K562 (cell line): Measurements from ENCODE around the gene PCBP4. TPM values are rescaled to one million over a fixed set of nuclear protein-coding genes. Genes with fewer than 3 reads are reported as not detected.

ENCODE experiments used
- ATAC-seq: fragments of 200-7000 bp; cut with Tn5 transposase; 3 replicates; pipeline ENCODE4 v1.9.1; 2020; ENCODE audit warnings: moderate library complexity
- BruUV-seq: library from RNA; stranded (reverse); fragments of 400-500 nt; replicated peaks from 2 replicates; lab custom pipeline; 2021; lab: Mats Ljungman, UMichigan
- CTCF ChIA-PET: fragments of 300-600 bp; formaldehyde crosslinking; extraction: SDS; loops from one replicate; lab custom pipeline; 2021; ENCODE audit warnings: low intra/inter-chr PET ratio; lab: Yijun Ruan, JAX
- POLR2A ChIA-PET: fragments of 300-600, 350-650 bp; sonication (Branson Sonifier 250); formaldehyde crosslinking; extraction: SDS; loops from one replicate; lab custom pipeline; 2021; ENCODE audit warnings: antibody characterized with exemption, inconsistent platforms; lab: Yijun Ruan, JAX
- DNase-seq, 4 experiments: peaks; one replicate each; pipeline versions ENCODE4 v3.0.0 to v3.0.0-alpha.2; 2011 to 2018; ENCODE audit warnings: low spot score in 3 of 4, mixed read lengths in 3 of 4; ENCODE audit errors: extremely low read depth in 1 of 4
- FAIRE-seq: peaks from 2 replicates; lab custom pipeline; 2011; peaks lifted over from hg19 to GRCh38; lab: Jason Lieb, UNC
- H2AFZ ChIP-seq: 2 replicates; pipeline ENCODE4 v1.6.0; 2011; ENCODE audit warnings: low read depth, low read length, control low read depth, inconsistent platforms
- H3K27ac ChIP-seq: fragments of 200-600 bp; 3 replicates; pipeline ENCODE4 v1.8.0; 2011; ENCODE audit warnings: low read depth, mild to moderate bottlenecking, control low read depth, inconsistent platforms, low read length, moderate library complexity, mixed read lengths; ENCODE audit errors: extremely low read depth
- H3K27me3 ChIP-seq, 2 experiments: fragments of 300-600 bp in 1 of 2; 2 replicates in 1 of 2; 3 replicates in 1 of 2; pipeline versions ENCODE4 v1.6.0 to v1.8.0; 2011; ENCODE audit warnings: inconsistent platforms in 2 of 2, low read length in 2 of 2, mild to moderate bottlenecking in 1 of 2, mixed read lengths in 1 of 2, moderate library complexity in 1 of 2; ENCODE audit not compliant: control insufficient read depth in 2 of 2, insufficient read depth in 2 of 2
- H3K36me3 ChIP-seq: fragments of 300-600 bp; 3 replicates; pipeline ENCODE4 v1.8.0; 2011; ENCODE audit warnings: mild to moderate bottlenecking, low read length, inconsistent platforms; ENCODE audit not compliant: control insufficient read depth, insufficient read depth
- H3K4me1 ChIP-seq, 2 experiments: fragments of 200-600 bp in 1 of 2; replicated peaks in 1 of 2; 2 replicates in 1 of 2; 3 replicates in 1 of 2; pipeline versions ENCODE4 v1.5.1 to v1.8.0; 2011; ENCODE audit warnings: inconsistent platforms in 2 of 2, low read length in 2 of 2, mild to moderate bottlenecking in 1 of 2, mixed read lengths in 1 of 2, moderate library complexity in 1 of 2; ENCODE audit not compliant: control insufficient read depth in 2 of 2, insufficient read depth in 2 of 2
- H3K4me2 ChIP-seq: 2 replicates; pipeline ENCODE4 v1.6.1; 2011; ENCODE audit warnings: low read length, control low read depth, inconsistent platforms, mixed read lengths; ENCODE audit not compliant: insufficient read depth
- H3K4me3 ChIP-seq: fragments of 200-600 bp; sonication (generic), shearing (Covaris generic); 2 replicates; pipeline ENCODE4 v1.5.1; 2016; ENCODE audit warnings: control low read depth, inconsistent platforms
- H3K79me2 ChIP-seq: fragments of 200-600 bp; 3 replicates; pipeline ENCODE4 v1.8.0; 2011; ENCODE audit warnings: low read length, inconsistent platforms; ENCODE audit not compliant: control insufficient read depth, insufficient read depth
- H3K9ac ChIP-seq, 2 experiments: 2 replicates each; pipeline versions ENCODE4 v1.6.0 to v1.6.1; 2011; ENCODE audit warnings: low read depth in 2 of 2, low read length in 2 of 2, control low read depth in 1 of 2, inconsistent platforms in 1 of 2, mild to moderate bottlenecking in 1 of 2, mixed read lengths in 1 of 2; ENCODE audit not compliant: insufficient read depth in 1 of 2
- H3K9me1 ChIP-seq: one replicate; pipeline ENCODE4 v1.6.0; 2011; ENCODE audit warnings: inconsistent platforms, mild to moderate bottlenecking, low read length, moderate library complexity; ENCODE audit not compliant: control insufficient read depth, insufficient read depth
- H3K9me3 ChIP-seq: replicated peaks from 2 replicates; pipeline ENCODE4 v1.5.1; 2011; ENCODE audit warnings: low read depth, low read length, inconsistent platforms; ENCODE audit not compliant: control insufficient read depth, insufficient read depth
- H4K20me1 ChIP-seq: replicated peaks from 2 replicates; pipeline ENCODE4 v1.6.1; 2011; ENCODE audit warnings: low read length, inconsistent platforms, mixed read lengths; ENCODE audit not compliant: control insufficient read depth, insufficient read depth
- HLTF ChIP-seq: fragments of 450-650 bp; IDR thresholded peaks from 2 replicates; pipeline ENCODE4 v1.6.1; 2016
- LARP7 ChIP-seq: fragments of 450-650 bp; IDR thresholded peaks from 2 replicates; pipeline ENCODE4 v1.6.1; 2016
- RBFOX2 ChIP-seq: fragments of 200-400 bp; formaldehyde crosslinking; IDR thresholded peaks from 2 replicates; pipeline ENCODE4 v1.6.1; 2017; ENCODE audit warnings: low read depth, mild to moderate bottlenecking, low read length, moderate library complexity
- TBP ChIP-seq: optimal IDR thresholded peaks from 2 replicates; pipeline ENCODE3; 2011; ENCODE audit warnings: low read depth, low read length, improper control_type of control experiment
- ZBTB1 ChIP-seq: sonication (generic); formaldehyde crosslinking; IDR thresholded peaks from 2 replicates; pipeline ENCODE4 v1.8.1; 2023; ENCODE audit warnings: missing genetic modification reagents, low read depth, mild to moderate bottlenecking, borderline replicate concordance
- ZBTB7A ChIP-seq: IDR thresholded peaks from 2 replicates; pipeline ENCODE4 v1.6.1; 2011; ENCODE audit warnings: low read depth, mild to moderate bottlenecking, low read length, moderate library complexity, borderline replicate concordance; ENCODE audit not compliant: control insufficient read depth
- ZFP36 ChIP-seq: fragments of 150-350 bp; IDR thresholded peaks from 2 replicates; pipeline ENCODE4 v1.6.1; 2018; ENCODE audit warnings: low read length, low read depth; ENCODE audit not compliant: partially characterized antibody
- ZNF232 ChIP-seq: sonication (generic); formaldehyde crosslinking; IDR thresholded peaks from 2 replicates; pipeline ENCODE4 v1.8.0; 2022; ENCODE audit warnings: mild to moderate bottlenecking, missing genetic modification reagents
- WGBS: fragments of 100-300 bp; shearing (Covaris generic); methylation state at CpG from one replicate; pipeline ENCODE4 v1.1.6; 2016; ENCODE audit warnings: low coverage, mixed read lengths; ENCODE audit not compliant: insufficient coverage; ENCODE audit errors: missing lambda C conversion rate; 5-methylcytosine and 5-hydroxymethylcytosine counted together
- in situ Hi-C: fragments of 300-500 bp; cut with MboI; formaldehyde crosslinking; loops from 4 replicates; pipeline ENCODE4 v1.15.0; 2018; ENCODE audit warnings: inconsistent platforms, mixed read lengths
- intact Hi-C: fragments of 100-400 bp; cut with micrococcal nuclease; formaldehyde crosslinking; loops from 2 replicates; pipeline ENCODE4 v1.14.2; 2022
- polyA plus RNA-seq, 8 experiments: library from polyadenylated mRNA; depleted of rRNA in 4 of 8; stranded (reverse) in 5 of 8; unstranded in 3 of 8; fragments of >200 nt; fragmentation: Nextera tagmentation in 2 of 8; fragmentation: Illumina TruSeq in 1 of 8; extraction: Ambion mirVana in 2 of 8; extraction: Trizol in 1 of 8; gene quantifications; 2 replicates each; pipeline versions ENCODE4 v1.2.1 to v1.2.3, GENCODE V29; 2011 to 2014; ENCODE audit warnings: inconsistent platforms in 1 of 8, missing spikeins in 1 of 8
- total RNA-seq, 7 experiments: library from RNA; depleted of rRNA in 6 of 7; stranded (reverse); fragments of >200 nt in 6 of 7; fragmentation: Illumina TruSeq in 2 of 7; extraction: Trizol in 2 of 7; gene quantifications; 2 replicates each; pipeline versions ENCODE4 v1.2.1 to v1.2.3, GENCODE V29; 2011 to 2021; ENCODE audit warnings: low replicate concordance in 1 of 7

The PCBP4 gene
- total and polyA plus RNA-seq, 9 of the 15 experiments (the other 6 are each of a cell fraction or from before 2014, with no cell fraction given) = 0.06 to 5.8 (median 2.6) TPM

GRCh38 chr3:51967384-51968169, at the start of gene PCBP4 (continued):
- peak; percentile 61; the same call in 1 of the 2 replicates for TF ChIP-seq ZBTB7A
- TF ChIP-seq HLTF = no peak
- TF ChIP-seq ZNF232 (CRISPR knock-in tag) = no peak
- no peak for TF ChIP-seq ZBTB1 (CRISPR knock-in tag)
- peak; percentile 61 for TF ChIP-seq RBFOX2
- TF ChIP-seq LARP7 = no peak

GRCh38 chr3:52015438-52016228, 48.4 kb upstream of the PCBP4 start:
- POLR2A ChIA-PET = interaction anchor here (0.6 kb wide), 1 partner anchor 24 kb away, joined by 3 read pairs; no protein-coding TSS in a partner anchor
- Histone ChIP-seq H3K4me1 (peaks cover 26 to 34% of the 10 kb centered on the region in 2 experiments), H3K27ac (no peak overlapping the region), H2AFZ (peak overlapping the region; percentile 77), H3K9me1 (no peaks in the 10 kb centered on the region), H3K79me2 (no peaks in the 10 kb centered on the region), H4K20me1 (no peaks in the 10 kb centered on the region), H3K9me3 (no peaks in the 10 kb centered on the region), H3K4me2 (no peak overlapping the region), H3K4me3 (no peak overlapping the region), H3K36me3 (no peaks in the 10 kb centered on the region), H3K27me3 (no peaks in the 10 kb centered on the region), H3K9ac (peak overlapping the region in 1 of 2 experiments; percentile 26; a peak in 1 of 4 replicates)
- CTCF ChIA-PET = interaction anchor here (0.6 kb wide), 1 partner anchor 17 kb away, joined by 3 read pairs; no protein-coding TSS in a partner anchor
- FAIRE-seq (no peak), ATAC-seq (no peak), DNase-seq (no peak)
- WGBS = 63% methylated on average over 12 of the region's 13 CpGs
- intact Hi-C loops = no loop called here
- in situ Hi-C loops = loop anchor here (25.0 kb wide), 1 partner anchor 372 kb away; no protein-coding TSS in a partner anchor
- no TSS peak for BruUV-seq
- TF ChIP-seq TBP (no peak), ZFP36 (peak; percentile 43)
